Esophagus muscularis mucosa (tissue), 4 donors: ENCODE data around the gene ETFA.

Experiments
- CTCF ChIP-seq, 3 experiments: fragments of 200-600 bp in 2 of 3; fragments of 450-650 bp in 1 of 3; sonication (generic) in 2 of 3; IDR thresholded peaks; one replicate each; pipeline ENCODE4 v1.5.1; 2017 to 2019; ENCODE audit warnings: antibody characterized with exemption in 3 of 3, mild to moderate bottlenecking in 2 of 3, moderate library complexity in 1 of 3
- EP300 ChIP-seq: sonication (generic); formaldehyde crosslinking; IDR thresholded peaks from one replicate; pipeline ENCODE4 v1.6.1; 2017; ENCODE audit warnings: antibody characterized with exemption
- POLR2A ChIP-seq: fragments of 450-650 bp; IDR thresholded peaks from one replicate; pipeline ENCODE4 v1.6.1; 2017; ENCODE audit warnings: antibody characterized with exemption, moderate library complexity, mild to moderate bottlenecking, low read depth

DNA sequence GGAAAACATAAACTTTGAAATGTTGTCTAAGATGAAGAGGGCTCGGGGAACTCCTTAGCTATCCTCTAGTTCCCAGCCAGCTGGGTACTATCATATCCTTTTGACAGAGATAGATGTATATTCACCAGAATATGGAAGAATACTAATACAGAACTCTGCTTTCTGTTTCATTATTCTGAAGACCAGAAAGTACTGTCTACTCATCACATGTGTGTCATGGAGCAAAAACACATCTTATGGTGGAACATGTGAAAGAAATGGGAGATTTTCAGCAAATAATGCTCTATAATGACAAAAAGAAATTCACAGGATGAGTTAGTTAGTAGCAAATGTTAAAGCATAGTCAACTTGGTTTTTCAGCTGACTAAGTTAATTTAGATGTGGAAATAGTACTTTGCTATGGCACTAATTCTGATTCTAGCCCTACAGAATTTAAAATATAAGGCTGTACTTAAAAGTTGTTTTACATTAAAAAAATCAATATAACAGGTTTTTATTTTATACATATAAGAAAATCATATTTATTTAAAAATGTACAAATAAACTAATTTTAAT, 41.8 kb upstream of the ETFA start:
- TF ChIP-seq CTCF (IDR thresholded peaks at IDR 0.05) = no peak
- no peak for TF ChIP-seq EP300
- no peak for TF ChIP-seq POLR2A
